Body of pancreas (tissue), 4 donors: Measurements from ENCODE around the gene TENT5C. TPM values are rescaled to one million over a fixed set of nuclear protein-coding genes. Genes with fewer than 3 reads are reported as not detected.

Experiments
- ATAC-seq: fragments of 150-250 bp; one replicate; pipeline ENCODE4 v1.9.1; 2016
- DNase-seq, 4 donors: peaks; one replicate each; pipeline ENCODE4 v3.0.0-alpha.2; 2019
- H3K27ac ChIP-seq, 4 donors: fragments of 200-600 bp; sonication (generic); 1 replicate in 3 of 4; 2 replicates in 1 of 4; pipeline versions ENCODE4 v1.5.1 to v1.6.1; 2016 to 2019; ENCODE audit warnings: mild to moderate bottlenecking in 1 of 4, mixed read lengths in 1 of 4, moderate library complexity in 1 of 4
- H3K27me3 ChIP-seq, 2 donors: fragments of 200-600 bp; sonication (generic); one replicate each; pipeline ENCODE4 v1.6.0; 2016; ENCODE audit warnings: mild to moderate bottlenecking in 1 of 2
- H3K36me3 ChIP-seq, 2 donors: fragments of 200-600 bp; sonication (generic); replicated peaks in 1 of 2; 2 replicates each; pipeline ENCODE4 v1.5.1; 2016; ENCODE audit warnings: low read depth in 2 of 2; ENCODE audit not compliant: insufficient read depth in 1 of 2
- H3K4me1 ChIP-seq: fragments of 200-600 bp; sonication (generic); one replicate; pipeline ENCODE4 v1.6.0; 2016
- H3K4me3 ChIP-seq, 2 donors: fragments of 200-600 bp; sonication (generic); 1 replicate in 1 of 2; 2 replicates in 1 of 2; pipeline ENCODE4 v1.5.1; 2016 to 2019
- H3K9me3 ChIP-seq, 3 donors: fragments of 200-600 bp; sonication (generic); 1 replicate in 2 of 3; 2 replicates in 1 of 3; pipeline ENCODE4 v1.5.1; 2016
- POLR2A ChIP-seq, 3 donors: fragments of 450-650 bp; IDR thresholded peaks; one replicate each; pipeline ENCODE4 v1.6.1; 2016; ENCODE audit warnings: antibody characterized with exemption in 3 of 3, mild to moderate bottlenecking in 2 of 3
- WGBS, 2 donors: methylation state at CpG; one replicate each; pipeline ENCODE4 v1.1.5; 2017; 5-methylcytosine and 5-hydroxymethylcytosine counted together
- intact Hi-C: fragments of 100-400 bp; cut with DNase I; formaldehyde crosslinking; loops from one replicate; pipeline ENCODE4 v1.15.1; 2023
- total RNA-seq, 2 donors: library from RNA; depleted of rRNA; stranded (reverse); fragments of >200 nt; gene quantifications; one replicate each; pipeline ENCODE4 v1.1.0, GENCODE V29; 2016
- TF ChIP-seq, protein P1 (sequence below), 7 experiments: fragments of 450-650 bp in 4 of 7; fragments of 200-600 bp in 3 of 7; sonication (generic) in 3 of 7; IDR thresholded peaks; one replicate each; pipeline ENCODE4 v1.5.1; 2016 to 2019; ENCODE audit warnings: antibody characterized with exemption in 7 of 7

TENT5C gene
- total RNA-seq, 2 donors from 2014 or later, result 30.0 to 39.7 TPM

DNA sequence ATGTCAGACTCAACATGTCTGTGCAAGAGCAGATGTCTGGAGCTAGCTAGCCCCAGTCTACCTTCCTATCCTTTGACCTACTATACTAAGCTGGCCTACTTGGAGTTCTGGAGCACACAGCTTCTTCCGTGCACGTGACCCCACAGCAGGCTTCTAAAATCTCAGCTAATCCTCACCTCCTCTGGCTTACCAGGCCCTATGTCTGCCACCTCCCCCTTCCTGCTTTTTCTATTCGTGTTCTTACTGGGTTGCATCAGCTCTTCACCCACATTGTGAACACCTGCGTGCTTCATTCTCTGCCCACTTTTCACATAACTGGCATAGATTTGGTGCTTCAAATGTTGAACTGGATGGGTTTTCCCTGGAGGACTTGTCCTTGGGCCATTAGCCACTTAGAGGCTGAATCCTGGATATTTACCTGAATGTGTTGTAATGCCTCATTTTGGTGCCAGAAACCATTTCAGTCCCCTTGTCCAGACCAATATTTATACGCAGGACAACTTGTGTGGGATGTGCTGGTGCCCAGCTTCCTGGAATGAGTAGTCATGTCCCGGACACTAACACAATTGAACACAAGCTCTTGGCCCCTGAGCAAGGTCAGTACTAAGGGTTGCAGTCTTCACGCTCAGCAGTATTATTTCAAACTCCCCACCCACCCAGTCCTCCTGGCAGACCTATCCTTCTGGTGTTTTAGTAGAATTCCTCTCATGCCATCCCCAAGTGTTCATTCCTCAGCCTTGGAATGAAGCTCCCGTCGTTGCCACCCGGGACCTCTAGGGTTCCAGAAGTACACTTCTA is 24.0 kb downstream of the TENT5C start:
- Histone ChIP-seq H3K4me3 (no peak overlapping the region), H3K27me3 (no peaks in the 10 kb centered on the region), H3K4me1 (peaks cover 94% of the 10 kb centered on the region), H3K9me3 (no peaks in the 10 kb centered on the region), H3K27ac (peak overlapping the region; percentile 74 to 92 (median 90)), H3K36me3 (no peaks in the 10 kb centered on the region)
- intact Hi-C loops, result no loop called here
- 34 to 44% methylated on average over 10 of the region's 10 CpGs for WGBS, 2 donors
- DNase-seq, result peak; percentile 49 to 79 (median 62)
- TF ChIP-seq POLR2A (IDR thresholded peaks at IDR 0.05), result peak in 1 of 3 donors; percentile 40
- TF ChIP-seq, protein P1, sequence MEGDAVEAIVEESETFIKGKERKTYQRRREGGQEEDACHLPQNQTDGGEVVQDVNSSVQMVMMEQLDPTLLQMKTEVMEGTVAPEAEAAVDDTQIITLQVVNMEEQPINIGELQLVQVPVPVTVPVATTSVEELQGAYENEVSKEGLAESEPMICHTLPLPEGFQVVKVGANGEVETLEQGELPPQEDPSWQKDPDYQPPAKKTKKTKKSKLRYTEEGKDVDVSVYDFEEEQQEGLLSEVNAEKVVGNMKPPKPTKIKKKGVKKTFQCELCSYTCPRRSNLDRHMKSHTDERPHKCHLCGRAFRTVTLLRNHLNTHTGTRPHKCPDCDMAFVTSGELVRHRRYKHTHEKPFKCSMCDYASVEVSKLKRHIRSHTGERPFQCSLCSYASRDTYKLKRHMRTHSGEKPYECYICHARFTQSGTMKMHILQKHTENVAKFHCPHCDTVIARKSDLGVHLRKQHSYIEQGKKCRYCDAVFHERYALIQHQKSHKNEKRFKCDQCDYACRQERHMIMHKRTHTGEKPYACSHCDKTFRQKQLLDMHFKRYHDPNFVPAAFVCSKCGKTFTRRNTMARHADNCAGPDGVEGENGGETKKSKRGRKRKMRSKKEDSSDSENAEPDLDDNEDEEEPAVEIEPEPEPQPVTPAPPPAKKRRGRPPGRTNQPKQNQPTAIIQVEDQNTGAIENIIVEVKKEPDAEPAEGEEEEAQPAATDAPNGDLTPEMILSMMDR (IDR thresholded peaks at IDR 0.05), result no peak
- ATAC-seq, result peak; percentile 27

DNA sequence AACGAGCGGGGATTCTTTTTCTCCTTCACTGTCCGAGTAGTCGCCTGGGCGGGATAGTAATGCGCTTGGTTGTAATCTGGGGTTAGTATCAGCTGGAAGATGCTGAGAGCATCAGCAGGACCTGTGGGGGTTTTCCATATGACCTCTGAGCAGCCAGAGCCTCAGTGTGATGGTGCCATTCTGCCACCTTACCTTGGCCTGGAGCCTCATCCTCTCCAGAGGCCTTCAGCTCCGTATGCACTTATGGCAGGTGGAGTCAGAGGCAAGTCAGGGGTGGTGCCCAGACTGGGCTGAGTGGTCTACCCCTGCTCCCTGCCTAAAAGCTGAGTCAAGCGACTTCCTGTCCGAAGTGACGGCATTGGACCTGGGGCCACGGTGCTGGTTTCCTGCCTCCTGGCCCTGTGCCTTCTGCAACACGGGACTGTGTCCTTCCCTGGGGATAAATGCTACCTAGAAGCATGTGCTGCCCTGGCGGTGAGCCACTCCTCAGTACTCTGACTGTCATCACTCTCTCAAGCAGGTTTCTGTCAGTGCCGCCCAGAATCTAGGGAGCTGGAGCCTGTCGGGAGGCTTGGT is 24.7 kb downstream of the TENT5C start:
- H3K36me3 ChIP-seq, result no peaks in the 10 kb centered on the region
- H3K27ac ChIP-seq, result peak overlapping the region; percentile 74 to 92 (median 90)
- H3K4me3 ChIP-seq, result no peak overlapping the region
- ATAC-seq (peak; percentile 67), DNase-seq (peak; percentile 90 to 97 (median 92))
- intact Hi-C loops, result no loop called here
- no peaks in the 10 kb centered on the region for H3K9me3 ChIP-seq
- H3K4me1 ChIP-seq, result peaks cover 87% of the 10 kb centered on the region
- TF ChIP-seq, protein P1 (IDR thresholded peaks at IDR 0.05), result peak in 1 of 7 experiments; percentile 2
- peak in 1 of 3 donors; percentile 3 for TF ChIP-seq POLR2A (IDR thresholded peaks at IDR 0.05)
- H3K27me3 ChIP-seq, result no peaks in the 10 kb centered on the region
- WGBS, 2 donors, result 29 to 46% methylated on average over 13 to 15 of the region's 15 CpGs

DNA sequence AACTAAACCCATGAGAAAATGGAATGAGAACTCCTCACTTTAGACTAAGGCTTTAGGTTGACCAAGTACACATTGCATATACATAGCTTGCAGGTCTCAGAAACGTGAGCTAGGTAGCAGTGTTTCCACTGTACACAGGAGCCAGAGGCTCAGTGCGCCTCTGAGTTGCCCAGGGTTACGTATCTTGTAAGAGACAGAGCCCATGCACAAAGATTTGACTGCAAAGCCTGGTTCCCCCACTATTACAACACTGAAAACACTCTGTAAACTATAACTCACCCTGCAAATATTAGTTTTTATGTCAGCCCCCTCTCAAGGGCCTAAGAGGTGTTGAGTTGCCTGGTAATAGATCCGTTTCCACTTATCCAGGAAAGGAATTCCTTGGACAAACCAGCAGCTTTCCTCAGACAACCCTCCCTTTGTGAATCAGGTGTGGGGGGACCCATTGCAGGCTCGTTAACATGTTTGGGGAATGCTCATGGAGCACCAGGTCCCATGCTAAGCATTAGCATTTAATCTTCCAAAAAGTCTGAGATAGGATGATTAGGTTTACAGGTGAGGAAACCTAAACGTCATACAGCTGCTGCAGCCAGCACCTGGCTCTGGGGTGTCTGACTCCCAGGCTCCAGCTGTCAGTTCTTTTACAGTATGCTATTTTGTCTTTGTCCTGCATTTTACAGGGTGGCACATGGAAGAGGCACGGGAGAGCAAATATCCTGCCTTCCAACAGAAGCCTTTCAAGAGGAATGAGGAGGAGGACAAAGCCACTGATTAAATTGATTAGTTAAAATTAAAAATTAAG is 25.7 kb downstream of the TENT5C start:
- no peak overlapping the region for H3K4me3 ChIP-seq
- no peaks in the 10 kb centered on the region for H3K9me3 ChIP-seq
- DNase-seq (peak; percentile 63 to 79 (median 68)), ATAC-seq (peak; percentile 19)
- intact Hi-C loops, result no loop called here
- WGBS, 2 donors, result 19 to 34% methylated on average over 6 to 7 of the region's 7 CpGs
- H3K27ac ChIP-seq, result peak overlapping the region; percentile 74 to 92 (median 90)
- no peaks in the 10 kb centered on the region for H3K27me3 ChIP-seq
- no peak for TF ChIP-seq POLR2A (IDR thresholded peaks at IDR 0.05)
- TF ChIP-seq, protein P1 (IDR thresholded peaks at IDR 0.05), result no peak
- H3K4me1 ChIP-seq, result peaks cover 76% of the 10 kb centered on the region
- H3K36me3 ChIP-seq, result no peaks in the 10 kb centered on the region

DNA sequence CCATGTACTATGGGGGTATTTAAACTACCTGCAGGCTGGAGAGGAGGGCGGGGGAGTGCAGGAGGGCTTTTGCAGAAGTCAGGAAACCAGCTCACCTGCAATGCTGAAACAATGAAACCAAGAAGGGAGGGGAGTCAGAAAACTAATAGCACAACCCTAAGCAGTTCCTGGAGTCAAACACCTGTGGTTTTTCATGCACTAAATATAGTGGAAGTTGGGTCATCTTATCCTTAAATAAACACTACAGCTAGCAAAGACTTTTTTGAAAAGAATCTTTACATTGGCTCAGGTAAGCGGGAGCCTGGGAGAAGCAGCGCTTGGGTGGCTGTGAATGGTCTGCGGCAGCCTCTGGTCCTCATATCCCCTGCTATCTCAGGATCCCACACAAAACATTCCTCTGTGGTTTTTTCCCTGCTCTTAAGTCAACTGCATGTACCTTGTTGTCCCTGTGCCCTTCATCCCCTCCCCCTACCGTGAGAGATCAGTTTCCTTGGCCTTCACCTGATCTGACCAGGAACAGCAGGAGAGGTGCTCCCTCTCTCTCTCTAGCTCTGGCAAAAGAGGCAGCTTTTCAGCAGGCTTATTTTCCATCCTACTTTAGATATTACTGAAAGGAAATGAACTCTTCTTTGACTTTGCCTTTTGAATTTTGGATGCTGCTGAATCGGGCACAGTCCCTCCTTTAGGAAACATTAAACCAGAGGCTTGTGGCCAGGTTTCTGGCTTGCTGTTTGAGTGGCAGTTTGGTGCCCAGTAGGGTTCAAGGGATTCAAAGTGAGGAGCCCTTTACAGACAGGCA is 26.6 kb downstream of the TENT5C start:
- WGBS, 2 donors, result 20 to 24% methylated on average over 6 of the region's 6 CpGs
- TF ChIP-seq POLR2A (IDR thresholded peaks at IDR 0.05), result peak in 2 of 3 donors; percentile 44 to 49
- TF ChIP-seq, protein P1 (IDR thresholded peaks at IDR 0.05), result peak in 1 of 7 experiments; percentile 1
- ATAC-seq (peak; percentile 69), DNase-seq (peak; percentile 65 to 81 (median 78))
- intact Hi-C loops, result no loop called here
- Histone ChIP-seq H3K27ac (peak overlapping the region; percentile 74 to 92 (median 90)), H3K9me3 (no peaks in the 10 kb centered on the region), H3K36me3 (no peaks in the 10 kb centered on the region), H3K4me1 (peaks cover 67% of the 10 kb centered on the region), H3K4me3 (no peak overlapping the region), H3K27me3 (no peaks in the 10 kb centered on the region)
